Measurements from ENCODE around the gene ANKRD18A.

ANKRD18A gene

GRCh38 chr9:38529317-38529716 is 91.1 kb downstream of the ANKRD18A start:
- DNase-seq (ENCODE audit: low read depth), result no peak

- no peak for DNase-seq (ENCODE audit: low read depth)
Observed at GRCh38 chr9:38527503-38527902, 92.9 kb downstream of the ANKRD18A start.

- no peak for DNase-seq (ENCODE audit: low read depth)
Observed at GRCh38 chr9:38526591-38526990, 93.8 kb downstream of the ANKRD18A start.

GRCh38 chr9:38523121-38523520 is 97.3 kb downstream of the ANKRD18A start:
- DNase-seq (ENCODE audit: low read depth), result no peak

- DNase-seq (ENCODE audit: low read depth), result no peak
Observed at GRCh38 chr9:38521762-38522161, 98.6 kb downstream of the ANKRD18A start.

All from GM04504 (cell line).